IPS-NIHi7 (cell line): Measurements from ENCODE around the gene MBNL2.

Experiments
- DNase-seq: peaks from one replicate; pipeline ENCODE4 v3.0.0; 2012; ENCODE audit warnings: mixed read lengths; ENCODE audit errors: extremely low spot score

Gene MBNL2

DNA sequence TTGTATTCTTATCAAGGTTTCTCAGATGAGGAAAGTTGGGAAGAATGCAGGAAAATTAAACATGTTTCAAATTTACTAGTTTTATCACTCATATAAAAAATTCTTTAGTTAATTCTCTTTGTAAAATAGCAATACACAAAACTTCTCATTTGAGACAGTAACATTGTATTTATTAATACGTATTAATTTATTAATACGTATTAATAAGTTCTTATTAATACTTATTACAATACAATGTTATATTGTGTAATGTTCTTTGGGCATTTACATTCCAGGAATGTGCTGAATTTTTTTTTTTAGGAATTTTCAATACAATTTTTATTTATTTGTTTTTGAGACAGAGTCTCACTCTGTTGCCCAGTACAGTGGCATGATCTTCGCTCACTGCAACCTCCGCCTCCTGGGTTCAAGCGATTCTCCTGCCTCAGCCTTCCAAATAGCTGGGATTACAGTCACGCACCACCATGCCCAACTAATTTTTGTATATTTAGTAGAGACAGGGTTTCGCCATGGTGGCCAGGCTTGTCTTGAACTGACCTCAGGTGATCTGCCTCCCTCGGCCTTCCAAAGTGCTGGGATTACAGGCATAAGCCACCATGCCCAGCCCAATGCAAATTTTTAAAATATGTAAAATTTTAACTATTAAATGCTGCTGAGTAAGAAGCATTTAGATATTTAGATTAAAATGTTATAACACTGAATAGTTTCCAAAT, 31.6 kb downstream of the MBNL2 start:
- DNase-seq = no peak

DNA sequence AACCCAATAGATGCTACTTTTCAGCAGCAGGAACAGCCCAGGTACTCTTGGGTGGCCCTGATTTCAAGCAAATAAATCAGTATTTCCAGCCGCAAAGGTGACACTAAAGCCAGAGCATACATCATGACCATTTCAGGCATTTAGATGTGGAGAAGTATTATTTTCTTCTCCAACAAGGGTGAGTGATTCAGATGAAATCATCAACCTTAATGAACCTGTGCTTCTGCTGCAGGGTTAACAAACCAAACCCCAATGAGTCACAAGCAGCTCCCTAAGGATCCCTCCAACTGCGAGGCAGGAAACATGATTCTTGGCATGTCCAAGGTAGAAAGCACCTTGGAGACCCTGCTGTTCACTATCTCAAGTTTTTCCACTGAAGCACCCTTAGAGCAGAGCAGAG, 32.7 kb downstream of the MBNL2 start:
- no peak for DNase-seq

DNA sequence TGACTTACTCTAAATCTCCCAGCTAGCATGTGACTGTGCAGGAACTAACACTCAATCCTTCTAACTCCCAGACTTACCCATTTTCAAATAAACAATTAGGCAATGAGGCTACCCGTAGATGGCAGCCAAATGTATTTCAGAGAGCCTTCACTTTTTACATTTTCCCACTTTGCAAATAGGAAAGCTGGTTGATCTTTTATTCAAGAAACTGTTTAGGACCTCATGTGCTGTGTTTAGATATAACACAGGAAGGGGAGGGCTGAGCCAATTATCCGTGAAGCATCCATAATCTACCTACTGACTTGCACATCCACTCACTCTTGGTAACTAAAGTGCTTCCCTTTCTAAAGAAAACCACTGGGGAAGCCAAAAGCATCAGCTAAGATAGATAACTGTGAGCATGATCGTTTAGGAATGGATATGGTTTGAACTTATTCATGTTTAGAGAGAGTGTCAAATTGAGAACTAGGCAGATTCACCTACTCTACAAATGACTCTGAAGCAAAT, 33.4 kb downstream of the MBNL2 start:
- DNase-seq = no peak

DNA sequence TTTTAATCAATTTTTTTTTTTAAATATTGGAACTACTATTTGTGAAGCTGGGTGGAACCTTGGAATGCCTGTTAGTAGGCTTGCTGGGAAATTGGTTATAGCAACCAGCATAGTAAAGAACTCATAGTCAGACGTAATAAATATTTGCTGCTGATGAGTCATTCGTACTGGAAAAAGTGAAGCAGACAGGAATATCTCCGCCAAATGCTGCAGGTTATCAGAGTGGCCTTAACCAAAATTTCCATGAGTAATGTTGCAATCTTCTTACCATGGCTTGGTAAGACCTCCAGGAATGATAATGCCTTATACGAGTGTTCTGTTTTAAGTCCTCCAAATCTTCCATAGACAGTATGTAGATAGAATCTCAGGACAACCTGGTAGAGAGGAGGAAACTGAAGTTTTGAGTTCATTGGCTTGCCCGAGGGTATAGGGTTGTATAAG, 34.2 kb downstream of the MBNL2 start:
- no peak for DNase-seq

DNA sequence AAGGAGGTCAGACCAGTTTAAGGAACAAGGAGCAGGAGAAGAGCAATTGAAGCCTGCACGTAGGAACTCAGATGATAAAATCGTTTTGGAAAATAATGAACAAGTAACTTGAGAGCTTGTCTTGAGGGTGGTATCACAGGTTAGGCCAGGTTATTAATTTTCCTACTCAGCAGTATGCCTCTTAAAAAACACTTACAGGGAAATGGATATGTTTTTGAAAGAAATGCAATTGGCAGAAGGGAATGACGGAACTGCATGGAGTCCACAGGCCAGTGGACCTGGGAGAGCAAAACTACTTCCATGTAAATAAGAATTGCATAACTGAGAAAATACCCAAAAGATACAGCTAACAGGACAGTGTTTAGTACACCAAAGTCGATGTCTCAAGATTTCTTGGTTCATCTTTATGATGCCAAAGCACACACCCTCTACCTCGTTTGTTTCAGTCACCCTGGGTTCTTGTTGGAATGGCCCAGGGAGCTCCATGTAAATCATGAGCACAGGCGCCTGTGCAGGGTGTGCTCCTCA, 35.2 kb downstream of the MBNL2 start:
- no peak for DNase-seq

DNA sequence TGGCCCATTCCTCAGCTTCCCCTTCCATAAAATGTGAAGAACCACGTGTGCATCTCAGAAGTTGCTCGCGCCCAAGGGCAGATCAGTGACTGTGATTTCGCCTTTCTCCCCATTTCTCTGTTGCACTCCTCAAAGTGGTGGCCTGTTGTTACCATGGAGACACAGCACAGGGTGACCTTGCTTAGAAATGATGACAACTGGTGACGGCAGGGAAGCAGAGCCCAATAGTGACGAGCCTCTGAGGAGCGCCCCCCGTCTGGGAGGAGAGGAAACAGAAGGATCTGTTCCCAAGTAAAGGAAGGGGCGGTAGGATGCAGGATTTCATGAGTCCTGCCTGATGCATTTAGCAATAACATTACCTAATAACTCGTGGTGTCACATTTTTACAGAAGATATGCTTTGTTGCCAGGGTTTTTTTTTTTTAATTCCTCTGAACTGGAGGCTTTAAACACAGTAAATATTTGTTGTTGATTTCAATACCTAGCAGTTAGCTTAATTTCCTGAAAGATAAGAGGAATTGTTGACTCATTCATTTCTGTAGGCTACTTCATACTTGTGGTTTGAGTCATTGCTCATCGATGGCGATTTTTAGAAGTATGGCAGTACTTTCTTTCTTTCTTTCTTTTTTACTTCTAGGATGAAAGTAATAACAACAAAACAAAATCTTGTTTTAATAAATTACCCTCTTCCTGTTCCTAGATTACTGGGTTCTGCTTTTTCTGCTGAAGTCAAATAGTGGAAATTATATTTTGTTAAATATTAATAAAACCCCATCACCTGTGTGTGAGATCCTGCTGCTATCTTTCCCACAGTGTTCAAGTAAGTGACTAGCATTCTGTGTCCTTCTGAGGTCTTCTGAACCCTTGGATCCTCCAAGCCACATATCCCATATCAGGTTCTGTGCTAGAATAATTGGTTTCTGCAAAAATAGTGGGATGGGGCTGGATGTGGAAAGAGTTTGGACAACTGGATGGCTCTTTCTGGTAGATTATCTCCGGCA, 36.0 kb downstream of the MBNL2 start:
- DNase-seq = peak; percentile 71

DNA sequence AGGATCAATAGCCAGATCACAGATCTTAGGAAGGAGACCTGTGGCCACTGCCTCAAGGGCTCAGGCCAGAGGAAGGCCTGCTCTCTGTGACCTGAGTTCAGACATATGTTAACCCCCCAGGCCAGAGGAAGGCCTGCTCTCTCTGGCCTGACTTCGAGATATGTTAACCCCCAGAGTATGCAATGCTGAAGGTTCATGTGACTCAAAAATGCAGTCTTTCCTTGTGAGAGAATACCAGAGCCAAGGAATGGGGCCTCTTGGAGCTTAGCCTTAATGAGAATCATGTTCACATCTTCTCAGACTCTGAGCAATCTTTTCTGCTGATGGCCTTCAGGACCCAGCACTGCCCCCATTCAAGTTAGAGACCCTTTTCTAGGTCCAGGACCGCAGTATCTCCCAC, 36.7 kb downstream of the MBNL2 start:
- DNase-seq = no peak

DNA sequence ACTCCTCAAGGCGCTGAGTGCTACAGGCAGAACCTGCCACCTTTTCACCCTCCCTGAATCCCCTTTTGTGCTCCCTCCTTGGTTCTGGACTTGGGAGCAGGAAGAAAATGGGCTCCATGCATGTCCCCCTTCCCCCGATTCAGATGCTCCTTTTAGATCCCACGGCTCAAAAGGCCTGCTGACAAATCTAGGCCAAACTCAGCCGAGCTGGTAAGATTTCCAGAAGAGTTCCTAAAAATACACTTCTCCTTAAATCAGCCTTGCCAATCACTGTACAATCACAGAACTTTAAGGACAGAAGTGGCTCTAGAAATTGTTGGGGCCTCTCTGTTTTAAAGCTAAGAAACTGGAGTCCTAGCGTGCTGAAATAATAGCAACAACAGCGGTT, 37.3 kb downstream of the MBNL2 start:
- no peak for DNase-seq

DNA sequence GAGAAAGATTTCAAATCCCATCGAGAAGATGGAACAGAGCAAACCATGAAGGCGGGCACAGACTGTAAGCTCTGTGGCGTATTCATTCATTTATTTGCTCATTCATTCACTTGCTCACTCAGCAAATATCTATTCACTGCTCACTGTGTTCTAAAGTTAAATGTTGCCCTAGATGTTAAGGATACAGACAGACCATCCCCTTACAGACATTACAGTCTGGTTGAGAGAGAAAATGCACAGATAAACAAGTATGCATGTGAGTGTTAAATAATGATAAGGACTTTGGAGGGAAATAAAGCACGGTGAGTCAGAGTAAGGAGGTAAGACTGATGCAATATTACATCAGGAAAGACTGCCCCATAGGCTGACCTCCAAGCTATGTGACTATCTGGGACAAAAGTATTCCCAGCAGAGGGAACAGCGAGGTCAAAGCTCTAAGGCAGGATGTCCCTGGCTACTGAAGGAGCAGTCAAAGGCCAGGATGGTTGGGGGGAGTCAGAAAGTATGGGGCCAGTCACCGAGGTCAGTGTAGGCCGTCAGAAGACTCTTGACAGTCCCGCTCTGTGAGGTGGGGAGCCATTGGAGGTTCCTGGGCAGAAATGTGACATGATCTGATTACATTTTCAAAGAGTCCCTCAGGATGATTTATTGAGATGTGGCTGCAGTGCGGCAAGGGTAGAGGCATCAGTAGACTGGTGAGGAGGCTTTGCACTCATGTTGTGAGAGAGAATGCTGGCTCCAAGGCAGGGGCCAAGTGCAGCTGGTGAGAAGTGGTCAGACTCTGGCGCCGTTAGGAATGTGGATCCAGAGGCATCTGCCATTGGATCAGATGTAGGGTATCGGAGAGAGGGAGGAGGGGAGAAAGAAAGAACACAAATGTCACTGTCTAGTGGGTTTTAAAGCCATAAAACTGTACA, 37.9 kb downstream of the MBNL2 start:
- DNase-seq = no peak

DNA sequence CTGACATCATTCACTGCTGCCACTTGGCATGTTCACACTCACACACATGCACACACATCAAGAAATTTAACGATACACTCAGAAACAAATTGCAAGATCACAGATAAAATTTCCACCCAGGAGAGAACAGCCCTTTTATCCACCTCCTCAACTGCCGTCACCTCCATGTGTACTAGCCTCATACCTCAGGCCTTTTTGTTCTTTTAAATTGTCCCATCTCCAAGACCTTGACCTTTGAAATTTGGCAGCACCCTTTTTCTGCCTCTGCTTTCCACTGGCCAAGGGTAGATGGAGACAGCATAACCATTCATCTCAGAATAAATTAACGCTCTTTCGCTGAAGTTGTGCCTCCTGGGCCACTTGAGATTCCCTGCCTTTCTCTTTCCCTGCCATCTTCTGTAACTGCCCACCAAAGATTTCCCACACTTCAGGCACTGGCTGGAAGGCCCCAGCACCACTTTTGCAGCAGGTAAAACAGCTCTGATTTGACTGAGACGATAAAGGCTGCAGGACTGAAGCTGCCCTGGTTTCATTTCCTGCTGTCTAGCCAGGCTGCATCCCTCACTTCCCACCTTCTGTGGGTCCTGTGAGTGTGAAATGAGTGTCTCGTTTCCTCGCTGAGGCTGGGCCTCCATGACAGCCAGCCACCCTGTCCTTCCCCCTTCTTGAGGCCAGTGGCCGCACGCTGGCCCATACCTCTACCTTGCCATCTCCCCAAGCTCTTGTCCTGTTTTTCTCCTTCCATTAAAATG, 39.3 kb downstream of the MBNL2 start:
- no peak for DNase-seq

DNA sequence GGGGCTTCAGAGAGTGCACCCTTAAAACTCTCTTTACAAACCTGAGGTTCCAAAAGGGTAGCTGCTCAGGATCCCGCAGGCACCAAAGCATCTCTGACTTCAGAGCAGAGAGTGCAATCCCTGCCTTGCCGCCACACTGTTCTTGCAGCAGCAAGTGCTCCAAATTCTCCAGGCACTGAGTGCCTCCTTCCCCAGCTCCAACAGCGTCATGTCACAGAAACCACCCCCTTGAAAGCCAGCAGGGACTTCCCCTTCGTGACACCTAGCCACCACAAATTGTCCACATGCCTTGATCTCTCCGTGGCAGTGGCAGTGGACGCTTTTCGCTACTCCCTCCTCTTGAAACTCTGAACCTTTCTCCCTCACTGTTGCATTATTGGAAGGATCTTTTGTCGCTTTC, 39.9 kb downstream of the MBNL2 start:
- DNase-seq = no peak

DNA sequence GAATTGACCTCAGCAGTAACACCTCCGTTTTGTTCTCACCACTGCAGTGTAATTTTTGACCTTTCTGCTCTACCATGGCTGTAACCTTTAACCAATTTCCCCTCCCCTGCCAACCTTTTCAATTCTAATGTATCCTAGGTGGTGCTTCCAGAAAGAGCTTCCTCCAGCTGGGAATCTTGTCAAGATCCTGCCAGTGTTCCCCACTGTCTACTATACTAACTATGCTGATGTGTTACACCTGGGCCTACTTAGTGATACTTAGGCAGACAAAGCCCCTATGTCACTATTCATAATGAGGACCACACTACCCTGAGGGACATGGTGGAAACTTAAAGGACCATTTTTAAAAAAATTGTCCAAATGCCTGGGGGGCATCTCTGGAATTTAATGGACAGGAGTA, 41.0 kb downstream of the MBNL2 start:
- no peak for DNase-seq

DNA sequence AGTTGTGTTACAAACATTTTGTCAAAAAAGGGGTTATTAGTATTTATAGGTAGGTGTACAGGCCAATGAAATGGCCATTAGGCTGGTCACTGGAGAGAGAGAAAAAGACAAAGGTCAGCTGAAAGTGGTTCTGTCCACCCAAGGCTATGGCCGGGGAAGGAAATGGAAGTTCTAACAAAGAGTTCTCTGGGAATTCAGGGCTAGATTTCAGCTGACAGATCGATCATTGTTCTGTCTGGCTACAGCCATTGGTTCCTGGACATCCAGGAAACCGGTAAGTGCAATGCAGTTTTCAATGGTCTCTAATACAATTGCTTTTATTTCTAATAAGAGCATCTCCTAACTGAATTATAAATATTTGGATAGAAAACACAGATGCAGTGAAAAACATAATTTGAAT, 42.5 kb downstream of the MBNL2 start:
- no peak for DNase-seq

DNA sequence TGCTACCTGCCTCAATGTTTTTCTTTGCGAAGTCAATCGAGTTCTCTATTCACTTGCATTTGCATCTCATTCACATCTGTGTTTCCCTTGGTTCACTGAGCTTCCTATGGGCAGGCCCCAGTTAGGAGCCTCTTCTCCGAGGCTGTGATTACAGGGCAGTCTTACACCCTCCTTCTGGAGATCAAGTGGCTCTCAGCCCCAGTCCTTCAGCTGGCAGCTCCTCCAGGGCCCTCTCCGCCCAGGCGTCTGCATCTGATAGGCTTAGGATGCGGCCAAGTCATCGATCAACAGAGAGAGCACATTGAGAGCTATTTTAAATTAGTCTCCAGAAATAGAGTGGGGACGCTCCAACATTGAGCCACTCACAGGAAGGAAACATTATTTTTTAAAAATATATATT, 44.2 kb downstream of the MBNL2 start:
- DNase-seq = peak; percentile 53

DNA sequence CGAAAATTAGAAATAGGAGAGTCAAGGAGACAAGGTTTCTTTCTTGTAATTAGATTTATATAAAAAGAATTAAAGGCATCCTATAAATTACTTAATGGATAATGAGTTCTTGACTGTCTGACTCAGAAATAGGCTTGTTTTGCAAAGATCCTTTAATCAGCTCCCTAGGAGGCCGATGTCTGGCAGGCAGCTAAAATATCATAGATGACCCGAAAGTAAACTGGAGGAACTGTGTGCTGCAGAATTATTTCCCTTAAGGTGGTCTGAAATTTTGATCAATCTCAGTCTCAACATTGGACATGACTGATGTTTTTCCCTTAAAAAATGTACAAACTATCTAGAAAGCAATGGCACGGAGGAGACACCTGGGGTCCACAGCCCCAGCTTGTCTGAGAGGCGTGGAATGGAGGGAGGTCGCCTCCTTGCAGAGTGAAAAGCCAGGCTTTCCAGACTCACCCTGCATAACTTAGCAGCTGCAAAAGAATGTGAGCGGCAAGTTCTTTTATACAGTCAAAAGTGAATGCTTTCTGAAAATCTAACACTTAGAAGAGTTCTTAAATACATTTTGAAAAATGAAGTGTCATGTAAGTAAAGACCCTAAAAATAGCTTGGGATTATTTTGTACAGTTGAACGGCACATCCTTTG, 44.8 kb downstream of the MBNL2 start:
- DNase-seq = no peak

DNA sequence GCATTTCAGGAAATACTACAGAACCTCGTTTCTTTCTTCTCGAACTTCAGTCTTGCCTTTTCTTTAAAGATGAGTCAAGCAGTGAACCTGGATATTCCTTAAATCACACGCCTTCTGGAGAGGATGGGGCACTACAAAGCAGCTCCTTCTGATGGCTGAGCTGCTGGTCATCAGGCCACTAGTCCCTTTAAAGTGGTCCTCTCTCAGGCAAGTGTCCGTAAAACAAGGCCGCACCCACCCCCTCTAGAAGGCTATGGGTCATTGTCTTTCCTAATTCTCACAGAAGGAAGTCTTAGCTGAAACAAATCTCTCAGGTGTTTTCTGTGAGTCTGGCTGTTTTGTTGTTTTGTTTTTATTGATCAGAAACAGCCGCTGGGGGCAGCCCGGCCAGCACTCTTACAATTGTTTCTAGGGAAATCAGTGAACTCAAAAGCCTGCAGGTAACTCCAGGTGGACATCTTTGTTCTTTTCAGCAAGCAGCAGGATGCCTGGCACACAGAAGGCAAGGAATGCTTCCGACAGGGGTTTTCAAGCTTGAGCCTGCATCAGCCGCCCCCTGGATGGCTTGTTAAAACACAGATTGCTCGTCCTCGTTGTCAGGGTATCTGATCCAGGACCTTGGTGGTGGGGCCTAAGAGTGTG, 45.4 kb downstream of the MBNL2 start:
- peak; percentile 41 for DNase-seq

DNA sequence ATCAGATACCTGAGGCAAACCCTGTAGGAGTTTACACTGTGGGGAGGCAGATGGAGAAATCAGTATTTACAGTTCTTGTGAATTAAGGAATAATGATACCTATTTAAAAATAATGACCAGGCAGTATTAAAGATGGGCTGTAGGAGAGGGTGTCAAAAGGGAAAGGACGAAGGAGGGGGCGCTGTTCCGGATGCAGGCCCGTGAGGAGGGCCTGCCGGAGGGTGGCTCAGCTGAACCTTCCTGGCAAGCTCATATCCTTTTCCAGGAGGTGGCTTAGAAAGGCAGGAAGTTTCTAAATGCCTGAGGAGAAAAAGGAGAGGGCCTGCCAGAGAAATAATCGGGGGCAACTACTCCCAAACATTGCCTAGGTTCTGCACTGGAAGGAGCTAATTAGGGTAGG, 46.6 kb downstream of the MBNL2 start:
- peak; percentile 53 for DNase-seq

DNA sequence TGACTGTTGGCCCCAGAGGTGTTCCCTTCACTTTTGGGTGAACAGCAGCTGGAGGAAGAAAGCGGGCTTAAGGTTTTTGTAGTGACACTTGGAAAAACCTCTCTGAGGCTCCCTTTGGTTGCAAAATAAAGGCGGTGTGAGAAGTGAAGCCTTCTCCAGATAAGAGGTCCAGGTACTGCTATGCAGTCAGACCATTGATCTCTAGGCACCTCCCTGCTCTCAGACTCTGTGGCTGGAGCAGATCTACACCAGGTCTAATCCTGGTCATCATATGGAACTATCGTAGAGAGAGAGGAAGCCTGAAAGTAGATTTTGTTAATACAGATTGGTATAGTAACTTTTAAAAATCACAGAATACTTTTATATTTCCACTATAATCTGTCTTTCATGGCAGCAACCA, 47.5 kb downstream of the MBNL2 start:
- DNase-seq = no peak

DNA sequence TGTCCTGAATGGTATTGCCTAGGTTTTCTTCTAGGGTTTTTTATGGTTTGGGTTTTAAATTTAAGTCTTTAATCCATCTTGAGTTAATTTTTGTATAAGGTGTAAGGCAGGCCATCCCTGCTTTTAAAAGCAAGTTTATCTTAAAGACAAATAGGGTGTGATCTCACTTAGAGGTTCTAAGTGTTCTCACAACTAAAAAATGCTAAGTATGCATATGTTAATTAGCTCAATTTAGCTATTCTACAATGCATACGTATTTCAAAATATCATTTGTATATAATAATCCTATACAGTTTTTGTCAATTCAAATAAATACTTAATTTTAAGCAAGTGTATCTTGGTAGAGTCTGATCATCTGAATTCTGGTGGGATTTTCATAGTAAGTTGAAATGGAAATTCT, 50.4 kb downstream of the MBNL2 start:
- no peak for DNase-seq

DNA sequence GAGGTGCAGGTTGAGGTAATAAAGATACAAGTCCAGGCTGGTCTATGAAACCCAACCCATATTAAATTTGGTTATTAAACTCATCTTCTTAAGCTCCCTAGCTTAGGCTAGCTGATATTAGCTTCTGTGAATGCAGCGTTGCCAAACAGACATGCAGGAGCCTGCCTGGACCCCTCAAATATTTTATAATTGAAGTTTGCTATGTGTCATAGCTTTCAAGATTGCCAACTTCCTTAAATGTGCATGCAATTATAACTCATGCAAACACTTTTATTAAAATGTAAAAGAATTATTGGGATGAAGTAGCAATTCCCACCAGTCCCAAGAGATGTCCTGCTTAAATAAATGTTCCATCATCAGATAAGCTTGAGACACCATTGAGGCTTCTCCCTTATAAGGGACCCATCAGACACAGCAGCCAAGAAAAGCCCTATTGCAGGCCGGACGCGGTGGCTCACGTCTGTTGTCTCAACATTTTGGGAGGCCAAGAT, 51.3 kb downstream of the MBNL2 start:
- DNase-seq = no peak
